Measurements from ENCODE around the gene VCL.
"Not testable (repeated sequence)": the region's sequence is repeated elsewhere in the genome, so short reads cannot be mapped to it uniquely, and the experiment has no call there.

VCL gene

GRCh38 chr10:73973427-73973826, 24.5 kb upstream of the VCL start:
- no peak for DNase-seq

- no peak for DNase-seq
Measured at GRCh38 chr10:73974309-73974946, 23.5 kb upstream of the VCL start.

- no peak for DNase-seq
Measured at GRCh38 chr10:73975388-73975787, 22.5 kb upstream of the VCL start.

GRCh38 chr10:73979141-73979808, 18.6 kb upstream of the VCL start:
- peak; percentile 20 for DNase-seq

- DNase-seq, result peak; percentile 80
Measured at GRCh38 chr10:73979809-73980433, 18.0 kb upstream of the VCL start.

- DNase-seq, result no peak
Measured at GRCh38 chr10:73981812-73982211, 16.1 kb upstream of the VCL start.

- peak; percentile 37 for DNase-seq
Measured at GRCh38 chr10:73983096-73984047, 14.5 kb upstream of the VCL start.

GRCh38 chr10:73989594-73990150, 8.2 kb upstream of the VCL start:
- no peak for DNase-seq

- no peak for DNase-seq
Measured at GRCh38 chr10:73991203-73991883, 6.6 kb upstream of the VCL start.

- DNase-seq, result peak; percentile 71
Measured at GRCh38 chr10:73991884-73992245, 6.1 kb upstream of the VCL start.

- peak; percentile 60 for DNase-seq
Measured at GRCh38 chr10:73992899-73993788, 4.8 kb upstream of the VCL start.

GRCh38 chr10:73995035-73995358, 2.9 kb upstream of the VCL start:
- DNase-seq, result no peak

- no peak for DNase-seq
Measured at GRCh38 chr10:73997461-73997786, 492 bp upstream of the VCL start.

- DNase-seq, result no peak
Measured at GRCh38 chr10:73998623-73998928, 660 bp downstream of the VCL start.

- no peak for DNase-seq
Measured at GRCh38 chr10:73998929-73999691, 1.2 kb downstream of the VCL start.

- no peak for DNase-seq
Measured at GRCh38 chr10:73999703-74000102, 1.8 kb downstream of the VCL start.

- not testable (repeated sequence) for DNase-seq
Measured at GRCh38 chr10:74000244-74000643, 2.3 kb downstream of the VCL start.

- DNase-seq, result no peak
Measured at GRCh38 chr10:74000892-74001669, 3.2 kb downstream of the VCL start.

GRCh38 chr10:74006269-74006668, 8.4 kb downstream of the VCL start:
- DNase-seq, result no peak

GRCh38 chr10:74008212-74008731, 10.4 kb downstream of the VCL start:
- no peak for DNase-seq
